ENCODE results near the gene STXBP4.

The STXBP4 gene

DNA sequence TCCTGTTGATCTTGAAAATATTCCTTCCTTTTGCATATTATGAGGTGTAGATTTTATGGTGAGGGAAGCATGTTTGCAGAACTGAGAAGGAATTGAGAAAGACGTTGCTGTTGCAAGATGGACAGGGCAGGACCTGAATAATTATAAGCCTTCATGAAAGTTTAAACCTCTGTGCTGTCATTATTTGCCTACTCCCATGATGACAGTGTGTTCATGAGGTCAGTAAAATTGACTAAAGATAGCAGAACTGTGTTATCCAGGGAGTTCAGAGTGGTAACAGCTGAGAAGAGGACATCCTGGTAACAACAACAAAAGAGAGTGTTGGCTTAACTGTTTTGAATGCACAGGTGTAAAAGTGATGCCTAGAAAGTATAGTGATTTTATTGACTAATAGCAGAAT, 250.9 kb downstream of the STXBP4 start:
- DNase-seq (ENCODE audit: low read depth in 2 of 2), result no peak

DNA sequence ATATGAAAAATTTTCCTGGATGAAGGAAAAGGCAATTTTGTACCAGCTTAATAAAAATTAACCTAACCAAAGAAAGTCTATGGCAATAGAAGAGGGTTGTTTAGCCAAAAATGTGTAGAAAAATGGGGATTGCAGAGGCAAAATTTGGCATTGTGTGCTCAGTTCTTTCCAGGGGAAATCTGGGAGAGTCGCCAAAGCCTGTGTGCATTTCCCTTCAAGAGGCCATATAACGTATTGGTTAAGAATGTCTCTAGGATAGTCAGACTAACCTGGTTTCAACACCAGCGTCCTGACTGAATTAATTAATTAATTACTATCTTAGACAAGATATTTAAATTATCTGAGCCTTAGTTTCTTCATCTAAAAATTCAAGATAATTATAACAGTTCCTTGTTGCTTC, 251.4 kb downstream of the STXBP4 start:
- no peak for DNase-seq (ENCODE audit: low read depth in 2 of 2)
